Measurements from ENCODE around the gene PEX14.

Gene PEX14

DNA sequence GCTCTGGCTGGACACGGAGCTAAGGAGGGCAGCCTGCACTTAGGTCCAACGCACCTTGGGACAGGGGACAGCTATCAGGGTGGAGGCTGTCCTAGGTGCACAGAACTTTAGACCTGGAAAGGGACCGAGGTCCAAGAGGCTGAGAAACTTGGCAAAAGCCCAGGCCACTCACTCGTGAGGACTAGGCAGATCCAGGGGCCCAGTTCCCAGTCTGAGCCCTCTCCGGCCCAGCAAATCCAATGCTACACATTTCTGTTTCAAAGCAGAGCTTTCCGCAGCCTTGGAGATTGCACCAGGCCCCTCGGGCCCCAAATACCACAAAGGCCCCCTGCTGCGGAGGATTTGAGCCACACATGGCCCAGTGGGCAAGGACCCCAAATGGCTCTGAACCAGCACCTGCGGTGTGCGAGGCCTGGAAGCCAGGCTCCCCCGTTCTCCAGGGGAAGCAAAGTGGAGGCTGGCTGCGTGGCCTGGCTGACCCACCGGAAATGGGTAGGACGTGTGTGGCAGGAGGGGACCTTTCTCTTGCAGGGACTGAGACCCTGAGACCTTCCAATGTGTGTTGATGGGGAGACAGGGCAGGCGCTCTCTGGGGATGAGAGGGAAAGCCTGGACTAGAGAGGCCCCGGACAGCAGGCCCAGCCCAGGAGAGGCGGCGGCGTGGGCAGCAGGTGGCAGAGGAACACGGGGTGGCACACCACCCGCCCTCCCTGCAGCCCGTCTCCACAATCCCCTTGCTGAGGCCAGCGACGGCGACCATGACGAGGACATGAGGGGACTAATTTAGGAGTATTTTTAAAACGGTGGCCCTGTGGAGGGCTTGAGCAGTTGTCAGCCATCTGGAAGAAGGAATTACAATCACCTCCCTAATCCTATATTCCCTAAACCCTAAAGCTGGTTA, 203.0 kb downstream of the PEX14 start:
- no peak for TF ChIP-seq PPARA (CRISPR knock-in tag; IDR thresholded peaks at IDR 0.05; ENCODE audit: borderline replicate concordance)

DNA sequence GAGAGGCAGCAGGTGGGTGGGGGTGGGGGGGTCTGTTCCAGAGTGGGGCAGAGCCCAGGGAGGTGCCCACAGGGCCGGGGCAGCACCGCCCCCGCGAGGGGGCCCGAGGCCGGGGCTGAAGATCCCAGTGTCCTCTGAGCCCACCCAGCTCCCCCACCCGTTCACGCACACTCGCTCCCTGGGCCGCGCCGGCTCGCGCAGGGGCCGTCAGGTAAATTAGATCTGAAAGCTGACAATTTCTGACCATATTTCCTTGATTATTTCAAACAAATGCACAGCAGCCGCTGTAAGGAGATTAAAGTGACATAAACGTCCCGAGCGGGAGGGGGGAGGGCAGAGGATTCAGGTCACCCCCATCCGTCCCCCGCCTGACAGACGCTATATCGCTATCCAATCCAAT, 203.7 kb downstream of the PEX14 start:
- ATAC-seq, result no peak
- TF ChIP-seq ISL1 (CRISPR knock-in tag; IDR thresholded peaks at IDR 0.05) (no peak), BACH2 (CRISPR knock-in tag; IDR thresholded peaks at IDR 0.05; ENCODE audit: borderline replicate concordance) (no peak), CSDC2 (CRISPR knock-in tag; IDR thresholded peaks at IDR 0.05) (no peak), OSR1 (CRISPR knock-in tag; IDR thresholded peaks at IDR 0.05) (no peak), ARNTL (CRISPR knock-in tag; IDR thresholded peaks at IDR 0.05; ENCODE audit: borderline replicate concordance, low read depth) (no peak), GLIS3 (CRISPR knock-in tag; IDR thresholded peaks at IDR 0.05) (no peak), RARB (CRISPR knock-in tag; IDR thresholded peaks at IDR 0.05) (no peak)
- TF ChIP-seq, protein P1, sequence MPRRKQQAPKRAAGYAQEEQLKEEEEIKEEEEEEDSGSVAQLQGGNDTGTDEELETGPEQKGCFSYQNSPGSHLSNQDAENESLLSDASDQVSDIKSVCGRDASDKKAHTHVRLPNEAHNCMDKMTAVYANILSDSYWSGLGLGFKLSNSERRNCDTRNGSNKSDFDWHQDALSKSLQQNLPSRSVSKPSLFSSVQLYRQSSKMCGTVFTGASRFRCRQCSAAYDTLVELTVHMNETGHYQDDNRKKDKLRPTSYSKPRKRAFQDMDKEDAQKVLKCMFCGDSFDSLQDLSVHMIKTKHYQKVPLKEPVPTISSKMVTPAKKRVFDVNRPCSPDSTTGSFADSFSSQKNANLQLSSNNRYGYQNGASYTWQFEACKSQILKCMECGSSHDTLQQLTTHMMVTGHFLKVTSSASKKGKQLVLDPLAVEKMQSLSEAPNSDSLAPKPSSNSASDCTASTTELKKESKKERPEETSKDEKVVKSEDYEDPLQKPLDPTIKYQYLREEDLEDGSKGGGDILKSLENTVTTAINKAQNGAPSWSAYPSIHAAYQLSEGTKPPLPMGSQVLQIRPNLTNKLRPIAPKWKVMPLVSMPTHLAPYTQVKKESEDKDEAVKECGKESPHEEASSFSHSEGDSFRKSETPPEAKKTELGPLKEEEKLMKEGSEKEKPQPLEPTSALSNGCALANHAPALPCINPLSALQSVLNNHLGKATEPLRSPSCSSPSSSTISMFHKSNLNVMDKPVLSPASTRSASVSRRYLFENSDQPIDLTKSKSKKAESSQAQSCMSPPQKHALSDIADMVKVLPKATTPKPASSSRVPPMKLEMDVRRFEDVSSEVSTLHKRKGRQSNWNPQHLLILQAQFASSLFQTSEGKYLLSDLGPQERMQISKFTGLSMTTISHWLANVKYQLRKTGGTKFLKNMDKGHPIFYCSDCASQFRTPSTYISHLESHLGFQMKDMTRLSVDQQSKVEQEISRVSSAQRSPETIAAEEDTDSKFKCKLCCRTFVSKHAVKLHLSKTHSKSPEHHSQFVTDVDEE (CRISPR knock-in tag; IDR thresholded peaks at IDR 0.05), result no peak

More for the DNA sequence above, 203.0 kb downstream of the PEX14 start:
- ATAC-seq, result no peak

DNA sequence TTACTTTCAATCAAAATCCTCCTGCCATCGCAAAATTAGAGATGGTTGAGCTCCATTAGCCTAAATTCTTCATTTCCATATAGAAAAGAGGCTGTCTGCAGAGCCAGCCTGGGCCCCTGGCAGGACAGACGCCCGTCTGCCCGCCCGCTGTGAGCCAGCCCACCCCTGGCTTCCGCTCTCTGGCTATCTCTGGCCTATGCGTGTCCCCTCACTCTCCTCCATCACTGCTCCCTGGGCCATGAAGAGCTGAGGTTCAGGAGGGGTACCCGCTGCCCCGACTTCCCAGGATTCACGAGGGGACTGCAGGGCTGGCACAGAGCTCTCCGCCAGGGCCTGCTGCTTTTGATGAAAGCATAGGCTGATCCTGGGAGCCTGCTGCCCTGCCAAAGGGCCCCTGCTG, 204.1 kb downstream of the PEX14 start:
- TF ChIP-seq TOX (CRISPR knock-in tag; IDR thresholded peaks at IDR 0.05; ENCODE audit: borderline replicate concordance) (no peak), GLIS3 (CRISPR knock-in tag; IDR thresholded peaks at IDR 0.05) (no peak)
- TF ChIP-seq, protein P2, sequence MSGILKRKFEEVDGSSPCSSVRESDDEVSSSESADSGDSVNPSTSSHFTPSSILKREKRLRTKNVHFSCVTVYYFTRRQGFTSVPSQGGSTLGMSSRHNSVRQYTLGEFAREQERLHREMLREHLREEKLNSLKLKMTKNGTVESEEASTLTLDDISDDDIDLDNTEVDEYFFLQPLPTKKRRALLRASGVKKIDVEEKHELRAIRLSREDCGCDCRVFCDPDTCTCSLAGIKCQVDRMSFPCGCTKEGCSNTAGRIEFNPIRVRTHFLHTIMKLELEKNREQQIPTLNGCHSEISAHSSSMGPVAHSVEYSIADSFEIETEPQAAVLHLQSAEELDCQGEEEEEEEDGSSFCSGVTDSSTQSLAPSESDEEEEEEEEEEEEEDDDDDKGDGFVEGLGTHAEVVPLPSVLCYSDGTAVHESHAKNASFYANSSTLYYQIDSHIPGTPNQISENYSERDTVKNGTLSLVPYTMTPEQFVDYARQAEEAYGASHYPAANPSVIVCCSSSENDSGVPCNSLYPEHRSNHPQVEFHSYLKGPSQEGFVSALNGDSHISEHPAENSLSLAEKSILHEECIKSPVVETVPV (CRISPR knock-in tag; IDR thresholded peaks at IDR 0.05), result no peak
- ATAC-seq, result no peak

DNA sequence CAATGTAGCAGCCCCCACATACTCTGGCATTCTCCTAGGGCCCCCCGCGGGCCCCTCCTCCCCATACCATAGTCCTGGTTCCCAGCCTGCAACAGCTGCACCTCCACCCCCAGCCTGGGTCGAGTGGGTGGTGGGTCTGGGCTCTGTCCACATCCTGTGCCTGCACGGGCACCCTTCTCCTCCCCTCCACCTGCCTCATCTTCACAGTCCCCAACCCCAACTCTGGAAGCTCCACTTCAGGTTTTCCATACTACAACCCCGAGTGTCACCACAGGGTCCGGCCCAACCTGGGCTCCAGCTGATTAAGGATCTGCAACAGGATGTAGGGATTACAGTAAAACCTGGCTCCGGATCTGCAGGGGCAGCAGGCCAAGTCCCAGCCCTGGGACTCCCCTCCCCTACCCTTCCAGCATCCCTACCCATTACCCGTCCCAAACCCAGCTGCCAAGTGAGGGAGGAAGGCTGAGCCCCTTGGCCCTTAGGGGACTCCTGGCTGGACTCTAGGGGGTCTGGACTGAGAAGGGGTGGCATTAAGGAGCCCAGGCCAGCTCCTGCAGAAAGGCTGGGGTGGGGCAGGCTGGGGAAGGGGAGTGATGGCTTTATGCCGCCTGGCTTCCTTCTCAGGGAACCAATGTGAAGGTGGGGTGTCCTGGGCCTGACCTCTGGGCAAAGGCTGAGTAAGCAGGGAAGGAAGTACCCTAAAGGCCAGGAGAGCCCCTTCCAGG, 204.9 kb downstream of the PEX14 start:
- ATAC-seq, result peak; percentile 84
- TF ChIP-seq SNAI2 (CRISPR knock-in tag; IDR thresholded peaks at IDR 0.05), result no peak
- TF ChIP-seq ARNTL (CRISPR knock-in tag; IDR thresholded peaks at IDR 0.05; ENCODE audit: borderline replicate concordance, low read depth), result no peak
- no peak for TF ChIP-seq ZNF8 (CRISPR knock-in tag; IDR thresholded peaks at IDR 0.05)
- no peak for TF ChIP-seq RARB (CRISPR knock-in tag; IDR thresholded peaks at IDR 0.05)
- TF ChIP-seq ESRRG (CRISPR knock-in tag; IDR thresholded peaks at IDR 0.05), result no peak
- TF ChIP-seq, protein P1 (CRISPR knock-in tag; IDR thresholded peaks at IDR 0.05), result no peak
- TF ChIP-seq, protein P3, sequence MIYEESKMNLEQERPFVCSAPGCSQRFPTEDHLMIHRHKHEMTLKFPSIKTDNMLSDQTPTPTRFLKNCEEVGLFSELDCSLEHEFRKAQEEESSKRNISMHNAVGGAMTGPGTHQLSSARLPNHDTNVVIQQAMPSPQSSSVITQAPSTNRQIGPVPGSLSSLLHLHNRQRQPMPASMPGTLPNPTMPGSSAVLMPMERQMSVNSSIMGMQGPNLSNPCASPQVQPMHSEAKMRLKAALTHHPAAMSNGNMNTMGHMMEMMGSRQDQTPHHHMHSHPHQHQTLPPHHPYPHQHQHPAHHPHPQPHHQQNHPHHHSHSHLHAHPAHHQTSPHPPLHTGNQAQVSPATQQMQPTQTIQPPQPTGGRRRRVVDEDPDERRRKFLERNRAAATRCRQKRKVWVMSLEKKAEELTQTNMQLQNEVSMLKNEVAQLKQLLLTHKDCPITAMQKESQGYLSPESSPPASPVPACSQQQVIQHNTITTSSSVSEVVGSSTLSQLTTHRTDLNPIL (CRISPR knock-in tag; IDR thresholded peaks at IDR 0.05; ENCODE audit: low read depth), result no peak
- no peak for TF ChIP-seq TOX (CRISPR knock-in tag; IDR thresholded peaks at IDR 0.05; ENCODE audit: borderline replicate concordance)
- no peak for TF ChIP-seq OSR1 (CRISPR knock-in tag; IDR thresholded peaks at IDR 0.05)
- TF ChIP-seq ZC3H10 (CRISPR knock-in tag; IDR thresholded peaks at IDR 0.05), result no peak
- TF ChIP-seq ISL1 (CRISPR knock-in tag; IDR thresholded peaks at IDR 0.05), result no peak
- TF ChIP-seq PPARA (CRISPR knock-in tag; IDR thresholded peaks at IDR 0.05; ENCODE audit: borderline replicate concordance), result no peak
- no peak for TF ChIP-seq CSDC2 (CRISPR knock-in tag; IDR thresholded peaks at IDR 0.05)

Data from SK-N-SH treated with all-trans-retinoic acid at 6 μM for 48 hours (cell line).